Bone marrow (tissue), 2 donors: ENCODE data around the gene KAZN.
"Not testable (repeated sequence)": the region's sequence is repeated elsewhere in the genome, so short reads cannot be mapped to it uniquely, and the experiment has no call there.

Experiments
- DNase-seq, 2 donors: peaks; one replicate each; lab custom pipeline; 2025; lab: John Stamatoyannopoulos, UW

KAZN gene

GRCh38 chr1:14598498-14599182 lies at the start of gene KAZN:
Gene KAZN (plus strand): TSS chr1:14598685.
- DNase-seq, result no peak

DNA sequence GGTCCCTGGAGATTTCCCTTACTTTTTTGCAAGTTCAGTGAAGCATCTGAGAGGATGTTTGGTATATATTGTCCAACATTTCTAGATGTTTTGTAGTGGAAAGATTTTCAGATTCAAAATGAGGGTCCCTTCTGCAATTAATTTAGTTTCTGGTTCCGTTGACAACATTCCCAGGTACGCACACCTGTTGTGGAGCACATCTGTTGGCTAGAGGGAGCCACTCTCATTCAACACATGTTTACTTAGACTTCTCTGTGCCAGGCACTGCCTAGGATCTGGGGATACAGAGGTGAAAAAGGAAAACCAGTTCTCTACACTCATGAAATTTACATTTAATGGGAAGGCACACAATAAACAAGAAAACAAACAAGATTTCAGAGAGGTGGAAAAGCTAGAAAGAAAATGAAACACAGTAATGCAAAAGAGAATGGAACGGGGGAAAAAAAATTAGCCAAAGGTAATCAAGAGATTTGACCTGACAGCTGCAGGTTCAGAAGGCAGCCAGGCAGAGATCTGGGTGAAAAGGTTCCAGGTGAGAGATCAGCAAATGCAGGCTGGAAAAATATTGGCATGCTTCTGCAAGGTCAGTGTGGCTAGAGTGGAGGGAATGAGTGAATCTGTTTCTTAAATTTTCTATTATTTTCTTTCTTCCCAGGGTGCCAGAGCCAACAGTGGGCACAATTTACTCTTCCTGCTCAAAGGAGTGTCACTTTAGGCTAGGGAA lies 48.4 kb upstream of the KAZN start:
- DNase-seq, result no peak

GRCh38 chr1:14551386-14551785 lies 47.1 kb upstream of the KAZN start:
- no peak for DNase-seq

DNA sequence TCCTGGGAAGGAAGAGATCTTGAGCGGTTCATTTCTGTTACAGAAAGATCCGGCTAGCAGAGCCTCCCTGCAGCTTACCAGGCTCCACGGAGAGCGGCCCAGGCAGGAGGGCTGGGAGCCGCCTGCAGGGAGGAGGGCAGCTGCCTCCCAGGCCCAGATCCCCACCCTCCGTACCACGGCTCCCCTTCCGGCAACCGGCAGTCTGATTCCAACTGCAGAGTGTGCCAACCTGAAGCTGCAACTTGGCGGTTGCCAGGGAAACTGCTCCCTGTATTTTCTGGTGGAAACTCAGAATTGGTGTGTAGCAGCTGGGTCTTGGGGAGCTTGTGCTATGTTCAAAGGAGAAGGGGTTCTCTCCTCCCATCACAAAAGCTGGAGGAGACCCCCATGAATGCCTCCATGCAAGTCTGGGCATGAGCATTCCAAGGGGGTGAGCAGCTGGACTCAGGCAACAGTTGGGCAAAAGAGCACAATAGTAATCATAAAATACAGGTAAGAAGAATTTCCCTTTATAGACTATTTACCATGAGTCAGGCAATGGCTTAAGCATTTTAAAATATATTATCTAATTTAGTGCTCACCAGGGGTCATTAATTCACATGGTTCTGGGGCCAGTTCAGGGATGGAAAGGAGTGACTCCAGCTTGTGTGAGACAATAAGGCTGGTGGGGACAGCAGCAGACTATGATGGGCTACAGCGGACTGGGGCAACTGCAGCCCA lies 46.1 kb upstream of the KAZN start:
- no peak for DNase-seq

GRCh38 chr1:14553711-14554110 lies 44.8 kb upstream of the KAZN start:
- DNase-seq, result no peak

- DNase-seq, result no peak
Measured at GRCh38 chr1:14555091-14555490, 43.4 kb upstream of the KAZN start.

GRCh38 chr1:14561014-14561693 lies 37.3 kb upstream of the KAZN start:
- no peak for DNase-seq

- DNase-seq, result no peak
Measured at GRCh38 chr1:14565090-14565489, 33.4 kb upstream of the KAZN start.

GRCh38 chr1:14567056-14567455 lies 31.4 kb upstream of the KAZN start:
- DNase-seq, result no peak

- no peak for DNase-seq
Measured at GRCh38 chr1:14567903-14568302, 30.6 kb upstream of the KAZN start.

DNA sequence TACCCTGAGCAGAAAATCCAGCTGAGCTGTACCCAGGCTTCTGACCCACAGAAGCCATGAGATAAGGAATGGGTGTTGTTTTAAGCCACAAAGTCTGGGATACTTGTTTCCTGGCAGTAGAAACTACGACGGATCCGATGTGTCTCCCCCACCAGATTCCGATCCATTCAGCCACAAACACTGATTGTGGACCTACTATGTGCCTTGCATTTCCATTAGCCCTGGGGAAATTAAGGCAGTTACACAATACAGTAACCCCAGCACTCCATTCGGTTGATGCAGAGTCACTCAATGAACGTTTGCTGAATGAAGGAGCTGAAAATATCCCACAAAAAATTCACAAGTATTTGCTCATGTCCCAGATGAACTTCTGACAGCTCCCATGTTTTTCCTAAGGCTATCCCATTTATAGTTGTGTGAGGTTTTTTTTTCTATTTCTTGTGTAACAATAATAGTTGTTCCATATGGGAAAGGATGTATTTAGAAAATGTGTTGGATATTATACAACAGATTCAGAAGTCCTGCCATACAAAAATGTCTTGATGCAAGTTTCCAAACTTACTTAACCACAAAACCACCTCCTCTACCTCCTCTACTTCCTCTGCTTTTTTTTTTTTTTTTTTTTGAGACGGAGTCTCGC lies 29.6 kb upstream of the KAZN start:
- no peak for DNase-seq

GRCh38 chr1:14570514-14570913 lies 28.0 kb upstream of the KAZN start:
- DNase-seq, result no peak

DNA sequence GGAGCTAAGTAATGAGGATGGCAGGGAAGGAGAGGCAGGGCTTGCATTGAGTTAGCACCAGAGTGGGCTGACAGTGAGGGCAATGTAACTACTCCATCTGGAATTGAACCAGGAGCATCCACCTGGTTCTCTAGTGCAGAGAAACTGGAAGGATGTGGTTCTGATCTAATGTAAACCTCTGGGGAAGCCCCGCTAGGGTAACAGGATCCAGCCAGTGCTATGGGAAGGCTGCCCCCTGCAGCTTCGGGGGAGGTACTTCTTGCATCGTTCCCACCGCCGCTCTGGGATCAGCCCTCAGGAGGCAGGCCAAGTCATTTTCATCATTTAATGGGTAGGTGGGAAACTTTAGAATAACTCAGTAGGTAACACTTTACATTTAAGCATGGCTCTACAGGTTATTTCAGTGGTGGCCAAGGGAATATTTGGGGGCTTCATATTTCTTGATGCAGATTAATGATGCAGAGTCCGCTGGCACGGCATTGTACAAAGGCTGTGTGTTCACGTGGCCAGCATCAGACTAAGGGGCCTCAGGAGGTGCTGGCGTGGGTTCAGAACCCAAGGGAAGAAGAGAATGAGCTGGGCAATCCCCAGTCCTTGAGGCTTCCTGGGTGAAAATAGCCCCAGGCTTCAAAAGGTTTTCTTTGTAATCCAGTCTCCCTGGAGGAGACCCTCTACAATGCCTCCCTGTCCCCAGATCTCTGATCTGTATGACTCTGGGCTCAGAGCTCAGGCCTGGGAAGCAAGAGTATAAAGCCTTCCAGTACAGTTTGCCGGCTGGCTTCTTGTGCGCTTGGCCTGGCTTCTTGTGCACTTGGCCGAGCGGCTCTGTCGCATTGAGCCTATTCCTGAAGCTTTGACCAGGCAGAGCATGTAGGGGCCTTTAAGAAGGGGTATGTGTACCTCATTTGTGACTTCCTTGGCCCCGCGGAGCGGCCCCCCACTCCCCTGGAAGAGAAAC lies 26.4 kb upstream of the KAZN start:
- no peak for DNase-seq

- no peak for DNase-seq
Measured at GRCh38 chr1:14572861-14573260, 25.6 kb upstream of the KAZN start.

- DNase-seq, result no peak
Measured at GRCh38 chr1:14576155-14576554, 22.3 kb upstream of the KAZN start.

- DNase-seq, result no peak
Measured at GRCh38 chr1:14577261-14577660, 21.2 kb upstream of the KAZN start.

DNA sequence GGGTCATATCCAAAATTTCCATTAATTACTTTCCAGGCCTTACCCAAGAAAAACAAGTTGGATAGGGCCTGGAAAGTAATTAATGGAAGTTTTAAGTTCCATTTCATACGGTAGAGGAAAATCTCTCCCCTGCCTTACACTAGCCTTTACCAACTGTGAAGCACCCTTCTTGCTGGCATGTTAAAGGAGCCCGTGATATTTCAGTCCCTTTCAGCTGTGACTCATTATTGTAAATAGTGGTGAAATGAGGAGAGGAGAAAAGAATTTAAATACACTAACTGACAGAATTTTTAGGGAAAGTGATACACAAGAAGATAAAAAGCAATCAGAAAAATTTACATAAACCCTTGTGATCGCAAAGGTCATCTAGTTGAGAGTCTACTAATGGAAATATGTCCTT lies 20.3 kb upstream of the KAZN start:
- no peak for DNase-seq

- DNase-seq, result not testable (repeated sequence)
Measured at GRCh38 chr1:14580295-14580694, 18.2 kb upstream of the KAZN start.

DNA sequence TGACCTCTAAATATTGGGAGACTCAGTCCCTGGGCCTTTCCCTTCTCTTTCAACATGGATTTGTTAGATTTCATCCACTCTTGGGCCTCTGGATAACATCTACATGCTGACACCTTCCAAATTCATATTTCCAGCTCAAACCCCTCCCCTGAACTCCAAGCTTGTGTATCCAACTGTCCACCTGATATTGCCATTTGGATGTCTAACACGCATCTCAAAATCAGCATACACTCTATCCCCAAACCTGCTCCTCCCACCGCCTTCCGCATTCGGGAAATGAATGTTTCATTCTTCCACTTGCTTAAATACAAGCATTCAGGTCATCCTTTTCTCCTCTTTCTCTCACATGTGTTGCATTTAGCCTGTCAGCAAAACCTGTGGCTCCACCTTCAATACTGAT lies 17.5 kb upstream of the KAZN start:
- no peak for DNase-seq

DNA sequence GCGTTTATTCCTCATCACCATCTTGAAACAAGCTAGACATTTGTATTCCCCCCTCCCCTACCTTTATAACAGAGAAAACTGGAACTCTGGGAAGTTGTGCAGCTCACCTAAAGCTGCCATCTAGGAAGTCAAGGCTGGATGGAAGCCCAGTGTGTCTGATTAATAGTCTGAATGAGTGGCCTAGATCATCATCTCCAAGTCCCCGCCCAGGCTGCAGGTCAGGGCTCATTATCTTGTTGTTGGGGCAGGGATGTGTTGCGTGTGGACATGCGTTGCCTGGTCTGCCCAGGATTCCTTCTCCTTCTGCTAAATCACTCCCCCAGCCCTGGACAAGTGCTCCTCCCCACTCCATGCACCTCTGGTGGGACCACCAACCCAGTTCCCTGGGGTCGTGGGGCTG lies 14.7 kb upstream of the KAZN start:
- DNase-seq, result no peak

- no peak for DNase-seq
Measured at GRCh38 chr1:14585728-14586127, 12.8 kb upstream of the KAZN start.
